ENCODE data around the gene TENM4. TPM values are rescaled to one million over a fixed set of nuclear protein-coding genes. Genes with fewer than 3 reads are reported as not detected.

Gene TENM4
- polyA plus RNA-seq, 3 donors from 2014 or later: not detected

DNA sequence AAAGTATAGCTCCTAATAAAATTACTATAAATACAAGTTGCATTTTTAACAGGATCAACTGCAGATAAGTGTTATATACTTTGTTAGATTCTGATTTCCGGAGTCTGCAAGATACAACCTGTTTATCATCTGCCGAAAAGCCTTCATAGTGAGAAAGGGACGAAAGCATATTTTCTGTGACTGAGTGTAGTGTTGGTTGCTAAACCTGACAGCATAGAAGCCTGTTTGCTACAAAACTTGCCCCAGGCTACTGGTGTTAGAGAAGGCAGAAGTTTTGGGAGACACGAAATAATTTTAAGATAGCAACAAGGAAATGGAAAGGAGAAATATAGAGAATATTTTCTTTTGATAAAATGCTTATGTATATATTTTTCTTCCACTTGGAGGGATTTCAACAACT lies 622.6 kb downstream of the TENM4 start:
- Mint-ChIP-seq H3K9me3 (peaks cover 0 to 2% (median 0%) of the 10 kb centered on the region in 6 donors), H3K4me1 (no peaks in the 10 kb centered on the region), H3K4me3 (no peak overlapping the region), H3K36me3 (no peaks in the 10 kb centered on the region), H3K27me3 (ENCODE audit: low read depth in 3 of 3) (peaks cover 7 to 14% (median 8%) of the 10 kb centered on the region in 3 donors), H3K27ac (no peak overlapping the region)
- DNase-seq: no peak

DNA sequence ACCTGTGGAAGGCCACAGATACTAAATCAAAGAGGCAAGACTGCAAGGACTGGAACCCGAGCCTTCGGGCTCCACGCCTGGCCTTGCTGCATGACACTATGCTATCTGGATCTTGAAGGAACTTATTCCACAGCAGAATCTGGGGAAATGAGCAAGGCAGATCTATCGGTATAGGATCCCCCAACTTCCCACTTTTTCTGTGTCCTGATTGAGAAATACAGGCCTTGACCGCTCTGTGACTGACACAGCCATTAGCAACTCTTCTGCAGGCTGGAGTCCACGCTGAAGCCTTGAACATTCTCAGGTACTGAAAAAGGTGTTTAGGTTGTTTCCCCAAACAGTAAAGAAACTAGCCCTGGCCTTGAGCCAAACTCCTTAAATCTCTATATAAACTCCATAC lies 625.0 kb downstream of the TENM4 start:
- peaks cover 4 to 16% (median 7%) of the 10 kb centered on the region in 3 donors for H3K27me3 Mint-ChIP-seq (ENCODE audit: low read depth in 3 of 3)
- no peaks in the 10 kb centered on the region for H3K4me1 Mint-ChIP-seq
- no peak for DNase-seq
- H3K9me3 Mint-ChIP-seq: peaks cover 0 to 2% (median 0%) of the 10 kb centered on the region in 6 donors
- H3K4me3 Mint-ChIP-seq: no peak overlapping the region
- no peak overlapping the region for H3K27ac Mint-ChIP-seq
- H3K36me3 Mint-ChIP-seq: no peaks in the 10 kb centered on the region

GRCh38 chr11:78812513-78813293 lies 628.1 kb downstream of the TENM4 start:
- no peak overlapping the region for H3K27ac Mint-ChIP-seq
- H3K36me3 Mint-ChIP-seq: no peaks in the 10 kb centered on the region
- H3K9me3 Mint-ChIP-seq: peaks cover 0 to 2% (median 0%) of the 10 kb centered on the region in 6 donors
- no peak for DNase-seq
- peaks cover 3 to 14% (median 4%) of the 10 kb centered on the region in 3 donors for H3K27me3 Mint-ChIP-seq (ENCODE audit: low read depth in 3 of 3)
- no peak overlapping the region for H3K4me3 Mint-ChIP-seq
- H3K4me1 Mint-ChIP-seq: no peaks in the 10 kb centered on the region

DNA sequence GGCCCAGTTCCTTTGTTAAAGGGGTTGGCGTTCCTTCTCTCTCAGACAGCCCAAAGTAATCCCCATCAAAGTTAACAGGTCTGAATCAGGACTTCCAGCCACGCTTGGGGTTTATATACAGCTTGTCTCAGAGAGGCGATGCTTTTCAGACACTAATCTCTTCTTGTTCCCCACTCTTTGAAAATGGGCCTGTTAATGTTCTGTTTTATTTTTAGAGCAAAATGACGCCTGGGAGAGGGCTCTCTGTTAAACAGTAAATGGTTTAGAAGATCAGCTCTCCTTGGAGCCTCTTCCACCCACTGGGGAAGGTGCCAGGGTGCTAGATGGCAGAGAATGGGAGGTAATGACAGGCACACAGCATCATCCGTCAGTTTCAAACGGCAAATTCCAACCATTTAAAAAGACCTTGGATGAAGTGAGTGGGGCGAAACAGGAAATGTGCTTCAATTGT lies 630.2 kb downstream of the TENM4 start:
- no peak overlapping the region for H3K27ac Mint-ChIP-seq
- H3K36me3 Mint-ChIP-seq: no peaks in the 10 kb centered on the region
- no peak overlapping the region for H3K4me3 Mint-ChIP-seq
- no peaks in the 10 kb centered on the region for H3K4me1 Mint-ChIP-seq
- peaks cover 0 to 2% (median 0%) of the 10 kb centered on the region in 6 donors for H3K9me3 Mint-ChIP-seq
- H3K27me3 Mint-ChIP-seq (ENCODE audit: low read depth in 3 of 3): peaks cover 4 to 14% (median 4%) of the 10 kb centered on the region in 3 donors
- no peak for DNase-seq

- Mint-ChIP-seq H3K36me3 (no peaks in the 10 kb centered on the region), H3K27ac (no peak overlapping the region), H3K9me3 (peaks cover 0 to 2% (median 0%) of the 10 kb centered on the region in 6 donors), H3K4me1 (no peaks in the 10 kb centered on the region), H3K27me3 (ENCODE audit: low read depth in 3 of 3) (peaks cover 4 to 11% (median 4%) of the 10 kb centered on the region in 3 donors), H3K4me3 (no peak overlapping the region)
- DNase-seq: no peak
Measured at GRCh38 chr11:78809931-78810541, 630.8 kb downstream of the TENM4 start.

GRCh38 chr11:78808923-78809322 lies 631.9 kb downstream of the TENM4 start:
- Mint-ChIP-seq H3K27me3 (ENCODE audit: low read depth in 3 of 3) (peaks cover 4 to 8% (median 4%) of the 10 kb centered on the region in 3 donors), H3K4me1 (no peaks in the 10 kb centered on the region), H3K27ac (no peak overlapping the region), H3K9me3 (peaks cover 0 to 2% (median 0%) of the 10 kb centered on the region in 6 donors), H3K4me3 (no peak overlapping the region), H3K36me3 (no peaks in the 10 kb centered on the region)
- DNase-seq: no peak

DNA sequence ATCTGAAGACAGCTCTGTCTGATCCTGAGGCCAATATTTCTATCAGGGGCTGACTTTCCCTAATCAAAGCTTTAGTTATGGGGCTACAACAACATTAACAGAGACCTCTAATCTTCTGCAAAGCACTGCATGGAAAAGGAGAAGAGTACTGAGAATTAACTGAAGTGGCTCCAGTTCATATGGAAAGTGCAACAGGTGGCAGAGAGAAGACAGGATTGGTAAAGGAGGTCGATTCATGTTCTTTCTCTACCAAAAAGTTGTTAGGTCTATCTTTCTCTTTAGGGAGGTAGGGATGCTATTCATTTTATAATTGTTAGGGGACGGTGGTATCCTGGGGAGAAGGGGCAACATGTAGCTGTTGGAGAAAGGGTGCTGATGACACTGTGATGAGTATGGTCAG lies 633.5 kb downstream of the TENM4 start:
- Mint-ChIP-seq H3K4me3 (no peak overlapping the region), H3K9me3 (no peaks in the 10 kb centered on the region), H3K4me1 (no peaks in the 10 kb centered on the region), H3K27ac (no peak overlapping the region), H3K27me3 (ENCODE audit: low read depth in 3 of 3) (peaks cover 0 to 3% (median 2%) of the 10 kb centered on the region in 3 donors), H3K36me3 (no peaks in the 10 kb centered on the region)
- no peak for DNase-seq

DNA sequence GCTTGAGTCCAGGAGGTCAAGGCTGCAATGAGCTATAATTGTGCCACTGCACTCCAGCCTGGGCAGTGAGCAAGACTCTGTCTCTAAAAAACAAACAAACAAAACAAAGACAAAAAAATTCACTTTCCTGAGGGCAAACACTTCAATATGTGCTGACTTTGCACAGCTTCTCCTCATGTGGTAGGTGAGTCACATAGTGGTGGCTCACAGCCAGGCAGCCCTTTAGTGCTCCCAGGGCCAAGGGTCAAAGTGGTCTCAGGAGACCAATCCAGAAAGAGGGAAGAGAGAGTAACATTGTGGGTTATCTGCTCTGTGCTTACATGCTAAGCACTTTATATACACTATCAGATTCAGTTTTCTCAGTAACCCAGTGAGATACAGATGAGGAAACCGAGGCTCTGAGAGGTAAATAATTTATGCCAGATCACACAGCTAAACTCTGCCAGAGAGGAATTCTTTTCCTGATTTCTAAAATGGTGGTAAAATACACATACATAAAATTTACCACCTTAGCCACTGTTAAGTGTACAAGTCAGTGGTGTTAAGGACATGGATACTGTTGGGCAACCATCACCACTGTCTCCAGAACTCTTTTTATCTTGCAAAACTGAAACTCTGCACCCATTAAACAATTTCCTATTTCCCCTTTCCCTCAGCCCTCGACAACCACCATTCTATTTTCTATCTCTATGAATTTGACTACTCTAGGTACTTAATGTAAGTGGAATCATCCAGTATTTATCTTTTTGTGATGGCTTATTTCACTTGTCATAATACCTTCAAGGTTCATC lies 634.4 kb downstream of the TENM4 start:
- Mint-ChIP-seq H3K4me3 (no peak overlapping the region), H3K27me3 (ENCODE audit: low read depth in 3 of 3) (peaks cover 0 to 3% (median 2%) of the 10 kb centered on the region in 3 donors), H3K36me3 (no peaks in the 10 kb centered on the region)

DNA sequence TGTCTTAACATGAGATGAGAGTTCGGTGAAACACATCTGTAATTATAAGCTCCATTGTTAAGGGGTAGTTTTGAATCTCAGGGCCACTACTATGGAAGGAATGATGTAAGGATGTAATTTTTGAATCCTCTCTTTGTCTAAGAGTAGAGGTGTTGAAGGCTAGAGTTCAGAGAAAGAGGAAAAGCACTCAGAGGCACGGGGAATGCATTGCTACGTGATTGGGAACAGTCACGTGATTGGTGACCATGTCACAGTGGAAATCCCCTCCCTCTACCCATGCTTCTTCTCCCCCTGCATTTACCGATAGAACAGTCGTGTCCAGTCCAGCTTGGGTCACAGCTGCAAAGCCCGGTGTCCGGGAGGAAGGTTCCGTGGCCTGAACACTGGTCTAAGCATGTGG lies 635.8 kb downstream of the TENM4 start:
- Mint-ChIP-seq H3K4me3 (no peak overlapping the region), H3K36me3 (no peaks in the 10 kb centered on the region), H3K9me3 (no peaks in the 10 kb centered on the region), H3K27ac (no peak overlapping the region), H3K27me3 (ENCODE audit: low read depth in 3 of 3) (peaks cover 0 to 2% (median 2%) of the 10 kb centered on the region in 3 donors), H3K4me1 (no peaks in the 10 kb centered on the region)
- no peak for DNase-seq

More for the DNA sequence above, 634.4 kb downstream of the TENM4 start:
- H3K4me1 Mint-ChIP-seq: no peaks in the 10 kb centered on the region
- H3K9me3 Mint-ChIP-seq: no peaks in the 10 kb centered on the region
- no peak overlapping the region for H3K27ac Mint-ChIP-seq
- no peak for DNase-seq

GRCh38 chr11:78803995-78804394 lies 636.8 kb downstream of the TENM4 start:
- Mint-ChIP-seq H3K9me3 (no peaks in the 10 kb centered on the region), H3K27me3 (ENCODE audit: low read depth in 3 of 3) (peaks cover 0 to 2% (median 2%) of the 10 kb centered on the region in 3 donors), H3K36me3 (no peaks in the 10 kb centered on the region), H3K4me3 (no peak overlapping the region), H3K27ac (no peak overlapping the region), H3K4me1 (no peaks in the 10 kb centered on the region)
- no peak for DNase-seq

- H3K27ac Mint-ChIP-seq: no peak overlapping the region
- no peaks in the 10 kb centered on the region for H3K9me3 Mint-ChIP-seq
- no peak for DNase-seq
- peaks cover 0 to 2% (median 2%) of the 10 kb centered on the region in 3 donors for H3K27me3 Mint-ChIP-seq (ENCODE audit: low read depth in 3 of 3)
- H3K4me3 Mint-ChIP-seq: no peak overlapping the region
- H3K36me3 Mint-ChIP-seq: no peaks in the 10 kb centered on the region
- no peaks in the 10 kb centered on the region for H3K4me1 Mint-ChIP-seq
Measured at GRCh38 chr11:78802058-78802761, 638.6 kb downstream of the TENM4 start.

- no peaks in the 10 kb centered on the region for H3K9me3 Mint-ChIP-seq
- H3K27ac Mint-ChIP-seq: no peak overlapping the region
- DNase-seq: no peak
- H3K4me1 Mint-ChIP-seq: no peaks in the 10 kb centered on the region
- peaks cover 0 to 3% (median 2%) of the 10 kb centered on the region in 3 donors for H3K27me3 Mint-ChIP-seq (ENCODE audit: low read depth in 3 of 3)
- no peaks in the 10 kb centered on the region for H3K36me3 Mint-ChIP-seq
- no peak overlapping the region for H3K4me3 Mint-ChIP-seq
Measured at GRCh38 chr11:78801161-78801884, 639.5 kb downstream of the TENM4 start.

DNA sequence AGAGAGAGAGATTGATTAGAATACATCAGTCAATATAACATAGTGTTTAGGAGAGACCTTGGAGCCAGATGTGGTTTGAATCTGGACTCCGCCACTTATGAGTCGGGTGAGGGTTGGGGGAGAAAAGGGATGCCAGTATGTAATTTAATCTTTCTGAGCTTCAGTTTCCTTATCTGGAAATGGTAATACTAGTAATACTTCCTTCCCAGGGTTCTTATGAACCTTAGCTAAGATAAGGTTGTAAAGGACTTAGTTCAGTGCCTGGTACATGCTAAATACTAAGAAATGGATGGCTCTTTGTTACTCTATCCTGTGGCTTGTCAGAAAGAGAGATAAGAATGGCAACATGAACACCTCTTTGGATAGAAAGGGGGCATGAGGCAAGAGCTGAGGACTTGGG lies 640.1 kb downstream of the TENM4 start:
- DNase-seq: no peak
- no peaks in the 10 kb centered on the region for H3K9me3 Mint-ChIP-seq
- H3K27ac Mint-ChIP-seq: no peak overlapping the region
- H3K4me1 Mint-ChIP-seq: no peaks in the 10 kb centered on the region
- no peak overlapping the region for H3K4me3 Mint-ChIP-seq
- peaks cover 0 to 2% (median 2%) of the 10 kb centered on the region in 3 donors for H3K27me3 Mint-ChIP-seq (ENCODE audit: low read depth in 3 of 3)
- H3K36me3 Mint-ChIP-seq: no peaks in the 10 kb centered on the region

Data from immature natural killer cell (primary cell).